Tibial artery (tissue), 4 donors: ENCODE results near the gene VAV2.

Experiments used
- DNase-seq, 2 donors: peaks; one replicate each; pipeline ENCODE4 v3.0.0-alpha.2; 2019
- H3K27ac ChIP-seq, 2 donors: fragments of 200-600 bp; sonication (generic) in 1 of 2; 1 replicate in 1 of 2; 2 replicates in 1 of 2; pipeline ENCODE4 v1.5.1; 2018 to 2019; ENCODE audit warnings: mild to moderate bottlenecking in 1 of 2
- H3K27me3 ChIP-seq, 2 donors: fragments of 200-600 bp; sonication (generic) in 1 of 2; one replicate each; pipeline versions ENCODE4 v1.5.1 to v1.6.0; 2016 to 2019
- H3K36me3 ChIP-seq, 3 donors: fragments of 200-600 bp; sonication (generic) in 2 of 3; one replicate each; pipeline ENCODE4 v1.5.1; 2016 to 2019; ENCODE audit warnings: mild to moderate bottlenecking in 2 of 3
- H3K4me1 ChIP-seq, 4 donors: fragments of 200-600 bp; sonication (generic) in 2 of 4; 1 replicate in 3 of 4; 2 replicates in 1 of 4; pipeline ENCODE4 v1.5.1; 2016 to 2019
- H3K4me3 ChIP-seq, 2 donors: fragments of 200-600 bp; sonication (generic) in 1 of 2; 1 replicate in 1 of 2; 2 replicates in 1 of 2; pipeline ENCODE4 v1.5.1; 2018 to 2019; ENCODE audit warnings: mild to moderate bottlenecking in 2 of 2
- H3K9me3 ChIP-seq, 3 donors: fragments of 200-600 bp; sonication (generic) in 1 of 3; one replicate each; pipeline ENCODE4 v1.5.1; 2016 to 2019
- CTCF ChIP-seq, 2 experiments: fragments of 200-600 bp in 1 of 2; fragments of 450-650 bp in 1 of 2; IDR thresholded peaks; one replicate each; pipeline ENCODE4 v1.5.1; 2017 to 2019; ENCODE audit warnings: antibody characterized with exemption in 2 of 2, mild to moderate bottlenecking in 1 of 2, moderate library complexity in 1 of 2
- intact Hi-C: fragments of 100-400 bp; cut with DNase I; formaldehyde crosslinking; loops from one replicate; pipeline ENCODE4 v1.15.0; 2023; ENCODE audit warnings: low total_unique reads

VAV2 gene

GRCh38 chr9:133853331-133853730 lies 138.8 kb downstream of the VAV2 start:
- H3K36me3 ChIP-seq: peaks cover 0 to 3% (median 0%) of the 10 kb centered on the region in 3 donors
- intact Hi-C loops: no loop called here
- H3K4me3 ChIP-seq: no peak overlapping the region
- DNase-seq: no peak
- H3K9me3 ChIP-seq: no peaks in the 10 kb centered on the region
- no peak for TF ChIP-seq CTCF (IDR thresholded peaks at IDR 0.05)
- no peaks in the 10 kb centered on the region for H3K4me1 ChIP-seq
- no peak overlapping the region for H3K27ac ChIP-seq
- H3K27me3 ChIP-seq: no peaks in the 10 kb centered on the region

GRCh38 chr9:133852431-133852830 lies 139.7 kb downstream of the VAV2 start:
- Histone ChIP-seq H3K4me3 (no peak overlapping the region), H3K27ac (no peak overlapping the region), H3K9me3 (no peaks in the 10 kb centered on the region), H3K4me1 (no peaks in the 10 kb centered on the region), H3K27me3 (no peaks in the 10 kb centered on the region), H3K36me3 (peaks cover 0 to 4% (median 0%) of the 10 kb centered on the region in 3 donors)
- intact Hi-C loops: no loop called here
- no peak for DNase-seq
- TF ChIP-seq CTCF (IDR thresholded peaks at IDR 0.05): no peak

GRCh38 chr9:133851693-133852092 lies 140.4 kb downstream of the VAV2 start:
- TF ChIP-seq CTCF (IDR thresholded peaks at IDR 0.05): no peak
- no peaks in the 10 kb centered on the region for H3K4me1 ChIP-seq
- intact Hi-C loops: no loop called here

GRCh38 chr9:133850937-133851336 lies 141.2 kb downstream of the VAV2 start:
- TF ChIP-seq CTCF (IDR thresholded peaks at IDR 0.05): no peak
- no peak overlapping the region for H3K4me3 ChIP-seq

More at GRCh38 chr9:133851693-133852092, 140.4 kb downstream of the VAV2 start:
- H3K27me3 ChIP-seq: no peaks in the 10 kb centered on the region
- H3K36me3 ChIP-seq: peaks cover 0 to 4% (median 0%) of the 10 kb centered on the region in 3 donors
- no peak overlapping the region for H3K4me3 ChIP-seq
- DNase-seq: no peak
- H3K27ac ChIP-seq: no peak overlapping the region
- no peaks in the 10 kb centered on the region for H3K9me3 ChIP-seq

GRCh38 chr9:133850161-133850560 lies 142.0 kb downstream of the VAV2 start:
- Histone ChIP-seq H3K9me3 (no peaks in the 10 kb centered on the region), H3K27me3 (no peaks in the 10 kb centered on the region), H3K4me3 (no peak overlapping the region), H3K36me3 (peaks cover 0 to 4% (median 0%) of the 10 kb centered on the region in 3 donors), H3K27ac (no peak overlapping the region), H3K4me1 (peaks cover 0 to 4% (median 0%) of the 10 kb centered on the region in 4 donors)
- TF ChIP-seq CTCF (IDR thresholded peaks at IDR 0.05): no peak
- no peak for DNase-seq
- intact Hi-C loops: no loop called here

More at GRCh38 chr9:133850937-133851336, 141.2 kb downstream of the VAV2 start:
- intact Hi-C loops: no loop called here
- H3K4me1 ChIP-seq: no peaks in the 10 kb centered on the region
- H3K27ac ChIP-seq: no peak overlapping the region
- H3K36me3 ChIP-seq: peaks cover 0 to 4% (median 0%) of the 10 kb centered on the region in 3 donors
- H3K27me3 ChIP-seq: no peaks in the 10 kb centered on the region
- H3K9me3 ChIP-seq: no peaks in the 10 kb centered on the region
- DNase-seq: no peak
